CD4-positive, alpha-beta T cell treated with Interferon alpha-2 for 1 hour (primary cell): ENCODE data around the gene ACOT2.
A peak's percentile ranks its signal among the peaks of the same experiment; 100 is the strongest.
"Not testable (repeated sequence)": the region's sequence is repeated elsewhere in the genome, so short reads cannot be mapped to it uniquely, and the experiment has no call there.

Experiments used
- DNase-seq, 2 donors: peaks; one replicate each; pipeline ENCODE4 v3.0.0-alpha.2; 2020 to 2022

Gene ACOT2, protein sequence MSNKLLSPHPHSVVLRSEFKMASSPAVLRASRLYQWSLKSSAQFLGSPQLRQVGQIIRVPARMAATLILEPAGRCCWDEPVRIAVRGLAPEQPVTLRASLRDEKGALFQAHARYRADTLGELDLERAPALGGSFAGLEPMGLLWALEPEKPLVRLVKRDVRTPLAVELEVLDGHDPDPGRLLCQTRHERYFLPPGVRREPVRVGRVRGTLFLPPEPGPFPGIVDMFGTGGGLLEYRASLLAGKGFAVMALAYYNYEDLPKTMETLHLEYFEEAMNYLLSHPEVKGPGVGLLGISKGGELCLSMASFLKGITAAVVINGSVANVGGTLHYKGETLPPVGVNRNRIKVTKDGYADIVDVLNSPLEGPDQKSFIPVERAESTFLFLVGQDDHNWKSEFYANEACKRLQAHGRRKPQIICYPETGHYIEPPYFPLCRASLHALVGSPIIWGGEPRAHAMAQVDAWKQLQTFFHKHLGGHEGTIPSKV

GRCh38 chr14:73569185-73569958 lies at the start of gene ACOT2:
TSS of gene ACOT2 (plus strand) at chr14:73569213. CDS start at chr14:73569241, 28 bp downstream.
- peak; percentile 62 to 78 for DNase-seq

DNA sequence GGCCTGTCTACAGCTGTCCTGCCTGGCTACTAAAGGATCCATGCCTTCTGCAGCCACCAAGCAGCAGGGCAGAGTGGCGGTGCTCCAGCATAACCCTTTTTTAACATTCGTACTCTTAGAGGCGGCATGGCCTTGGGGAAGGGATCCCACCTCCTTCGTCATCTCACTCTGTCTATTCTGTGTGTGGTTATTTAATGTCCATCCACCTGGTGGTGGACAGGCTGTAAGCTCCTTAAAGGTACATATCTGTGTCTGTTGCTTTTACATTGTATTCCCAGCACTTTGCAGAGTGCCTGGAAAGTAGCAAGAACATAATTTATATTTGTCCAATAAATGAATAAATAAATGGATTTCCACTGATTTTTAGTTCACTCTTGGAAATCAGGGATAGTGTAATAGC lies 47.8 kb upstream of the ACOT2 start:
- DNase-seq = no peak

GRCh38 chr14:73524493-73524892 lies 44.5 kb upstream of the ACOT2 start:
- no peak for DNase-seq

DNA sequence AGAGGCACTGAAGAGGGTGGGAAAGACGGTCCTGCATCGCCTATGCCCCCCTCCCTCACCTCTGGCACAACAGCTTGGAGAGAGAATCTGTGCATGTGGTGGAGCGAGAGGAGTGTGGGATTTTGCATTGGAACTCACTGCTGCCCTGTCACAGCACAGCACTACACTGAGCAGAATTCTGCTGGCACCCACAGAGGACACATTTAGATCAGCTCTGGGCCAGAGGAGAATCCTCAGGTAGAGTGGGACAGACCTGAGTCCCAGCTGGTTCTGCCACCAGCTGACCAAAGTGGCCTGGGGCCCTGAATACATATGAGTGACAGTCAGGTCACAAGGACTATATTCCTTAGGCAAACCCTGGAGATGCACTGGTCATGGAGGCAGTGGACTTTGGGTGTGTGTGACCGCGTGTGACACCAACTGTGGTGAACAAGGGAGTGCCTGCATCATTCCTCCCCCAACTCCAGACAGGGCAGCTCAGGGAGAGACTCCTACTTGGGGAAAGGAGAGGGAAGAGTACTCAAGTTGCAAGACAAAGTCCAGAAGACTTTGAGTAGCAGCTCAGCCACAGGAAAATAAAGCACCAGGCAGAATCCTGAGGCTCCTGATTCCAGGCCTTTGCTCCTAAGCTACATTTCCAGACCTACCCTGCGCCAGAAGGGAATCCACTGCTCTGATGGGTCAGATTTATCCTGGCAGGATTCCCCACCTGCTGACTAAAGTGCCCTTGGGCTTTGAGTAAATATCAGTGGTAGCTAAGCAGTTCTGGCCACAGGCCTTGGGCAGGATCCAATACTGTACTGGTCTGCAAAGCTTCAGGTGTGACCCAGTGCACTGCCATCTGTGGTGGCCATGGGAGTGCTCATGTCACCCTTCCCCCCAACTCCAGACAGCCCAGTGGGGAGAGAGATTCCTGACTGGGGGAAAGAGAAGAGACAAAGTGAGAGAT lies 42.7 kb upstream of the ACOT2 start:
- DNase-seq = no peak

- DNase-seq = not testable (repeated sequence)
Observed at GRCh38 chr14:73529356-73529755, 39.7 kb upstream of the ACOT2 start.

- not testable (repeated sequence) for DNase-seq
Observed at GRCh38 chr14:73531971-73532370, 37.0 kb upstream of the ACOT2 start.

DNA sequence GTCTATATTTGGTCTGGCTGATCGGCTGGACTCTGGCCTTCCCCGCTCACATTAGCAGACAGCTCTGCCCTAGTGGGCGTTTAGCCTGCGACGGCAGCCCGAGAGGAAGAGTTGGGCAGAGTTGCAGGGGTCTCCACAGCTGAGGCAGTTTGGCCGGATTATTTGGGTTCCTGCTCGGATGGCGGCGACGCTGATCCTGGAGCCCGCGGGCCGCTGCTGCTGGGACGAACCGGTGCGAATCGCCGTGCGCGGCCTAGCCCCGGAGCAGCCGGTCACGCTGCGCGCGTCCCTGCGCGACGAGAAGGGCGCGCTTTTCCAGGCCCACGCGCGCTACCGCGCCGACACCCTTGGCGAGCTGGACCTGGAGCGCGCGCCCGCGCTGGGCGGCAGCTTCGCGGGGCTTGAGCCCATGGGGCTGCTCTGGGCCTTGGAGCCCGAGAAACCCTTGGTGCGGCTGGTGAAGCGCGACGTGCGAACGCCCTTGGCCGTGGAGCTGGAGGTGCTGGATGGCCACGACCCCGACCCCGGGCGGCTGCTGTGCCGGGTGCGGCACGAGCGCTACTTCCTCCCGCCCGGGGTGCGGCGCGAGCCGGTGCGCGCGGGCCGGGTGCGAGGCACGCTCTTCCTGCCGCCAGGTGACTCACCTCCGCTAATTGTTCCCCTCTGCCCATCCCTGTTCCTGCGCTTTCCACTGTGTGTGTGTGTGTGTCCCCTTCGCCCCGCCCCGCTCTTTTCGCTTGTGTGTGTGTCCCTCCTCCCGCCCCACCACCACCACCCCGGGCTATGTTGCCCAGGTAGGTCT lies 31.6 kb upstream of the ACOT2 start:
- peak in 1 of 2 donors; percentile 1 for DNase-seq

GRCh38 chr14:73539017-73539416 lies 30.0 kb upstream of the ACOT2 start:
- peak; percentile 22 to 61 for DNase-seq

GRCh38 chr14:73542961-73543360 lies 26.1 kb upstream of the ACOT2 start:
- DNase-seq = not testable (repeated sequence)

GRCh38 chr14:73545353-73545752 lies 23.7 kb upstream of the ACOT2 start:
- DNase-seq = not testable (repeated sequence)

DNA sequence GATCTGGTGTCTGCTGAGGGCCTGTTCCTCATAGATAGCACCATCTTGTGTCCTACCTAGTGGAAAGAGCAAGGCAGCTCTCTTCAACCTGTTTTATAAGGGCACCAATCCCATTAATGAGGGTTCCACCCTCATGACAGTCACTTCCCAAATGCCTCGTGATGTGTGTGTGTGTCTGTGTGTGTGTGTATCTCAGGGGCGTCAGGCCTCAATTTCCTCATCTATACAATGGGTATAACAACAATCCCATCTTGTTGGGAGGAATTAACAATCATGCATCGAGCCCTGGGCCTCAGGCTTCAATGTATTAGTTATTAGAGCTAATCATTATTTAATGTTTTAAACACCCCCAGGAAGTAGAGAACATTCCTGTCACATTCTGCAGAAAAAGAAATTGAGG lies 19.9 kb upstream of the ACOT2 start:
- DNase-seq = not testable (repeated sequence)

GRCh38 chr14:73549889-73550524 lies 19.0 kb upstream of the ACOT2 start:
- DNase-seq = not testable (repeated sequence)

- DNase-seq = no peak
Observed at GRCh38 chr14:73553845-73554244, 15.2 kb upstream of the ACOT2 start.

GRCh38 chr14:73557201-73557600 lies 11.8 kb upstream of the ACOT2 start:
- DNase-seq = not testable (repeated sequence)

DNA sequence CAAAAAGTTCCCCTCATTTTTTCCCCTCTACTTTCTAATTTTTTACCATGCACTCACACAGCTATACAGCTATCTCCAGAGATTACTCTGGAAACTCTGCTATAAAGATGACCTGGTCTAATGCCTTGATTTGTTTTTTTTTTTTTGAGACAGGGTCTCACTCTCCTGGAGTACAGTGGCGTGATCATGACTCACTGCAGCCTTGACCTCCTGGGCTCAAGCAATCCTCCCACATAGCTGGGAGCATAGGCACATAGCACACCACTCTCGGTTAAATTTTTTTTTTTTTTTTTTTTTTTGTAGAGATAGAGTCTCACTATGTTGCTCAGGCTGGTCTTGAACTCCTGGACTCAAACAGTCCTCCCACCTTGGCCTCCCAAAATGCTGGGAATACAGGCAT lies 10.8 kb upstream of the ACOT2 start:
- DNase-seq = not testable (repeated sequence)

GRCh38 chr14:73562256-73562655 lies 6.8 kb upstream of the ACOT2 start:
- DNase-seq = not testable (repeated sequence)

- DNase-seq = not testable (repeated sequence)
Observed at GRCh38 chr14:73562696-73563095, 6.3 kb upstream of the ACOT2 start.

DNA sequence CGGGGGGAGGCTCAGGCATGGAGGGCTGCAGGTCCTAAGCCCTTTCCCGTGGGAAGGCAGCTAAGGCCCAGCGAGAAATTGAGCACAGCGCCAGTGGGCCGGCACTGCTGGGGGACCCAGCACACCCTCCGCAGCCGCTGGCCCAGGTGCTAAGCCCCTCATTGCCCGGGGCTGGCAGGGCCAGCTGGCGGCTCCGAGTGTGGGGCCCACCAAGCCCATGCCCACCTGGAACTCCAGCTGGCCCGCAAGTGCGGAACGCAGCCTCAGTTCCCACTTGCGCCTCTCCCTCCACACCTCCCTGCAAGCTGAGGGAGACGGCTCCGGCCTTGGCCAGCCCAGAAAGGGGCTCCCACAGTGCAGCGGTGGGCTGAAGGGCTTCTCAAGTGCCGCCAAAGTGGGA lies 2.6 kb upstream of the ACOT2 start:
- DNase-seq = not testable (repeated sequence)

- DNase-seq = not testable (repeated sequence)
Observed at GRCh38 chr14:73566935-73567334, 2.1 kb upstream of the ACOT2 start.

GRCh38 chr14:73567358-73567757 lies 1.7 kb upstream of the ACOT2 start:
- DNase-seq = no peak
